EH (cell line): ENCODE data around the gene KCNQ5.
"Not testable (repeated sequence)": the region's sequence is repeated elsewhere in the genome, so short reads cannot be mapped to it uniquely, and the experiment has no call there.

Experiments used
- DNase-seq: peaks from one replicate; pipeline ENCODE4 v3.0.0-alpha.2; 2015; ENCODE audit warnings: low read depth

KCNQ5 gene

GRCh38 chr6:72844614-72845013, 222.8 kb downstream of the KCNQ5 start:
- DNase-seq: no peak

- DNase-seq: peak; percentile 61
Observed at GRCh38 chr6:72849346-72849745, 227.5 kb downstream of the KCNQ5 start.

GRCh38 chr6:72850040-72850439, 228.2 kb downstream of the KCNQ5 start:
- DNase-seq: no peak

GRCh38 chr6:72850469-72850868, 228.6 kb downstream of the KCNQ5 start:
- no peak for DNase-seq

- DNase-seq: peak; percentile 65
Observed at GRCh38 chr6:72855471-72855870, 233.6 kb downstream of the KCNQ5 start.

- DNase-seq: no peak
Observed at GRCh38 chr6:72856801-72857200, 234.9 kb downstream of the KCNQ5 start.

GRCh38 chr6:72857791-72858585, 236.1 kb downstream of the KCNQ5 start:
- peak; percentile 63 for DNase-seq

- peak; percentile 60 for DNase-seq
Observed at GRCh38 chr6:72861059-72861458, 239.2 kb downstream of the KCNQ5 start.

GRCh38 chr6:72861935-72862432, 240.1 kb downstream of the KCNQ5 start:
- peak; percentile 84 for DNase-seq

GRCh38 chr6:72863131-72863530, 241.3 kb downstream of the KCNQ5 start:
- DNase-seq: no peak

- no peak for DNase-seq
Observed at GRCh38 chr6:72864236-72864635, 242.4 kb downstream of the KCNQ5 start.

GRCh38 chr6:72864799-72865198, 242.9 kb downstream of the KCNQ5 start:
- no peak for DNase-seq

- peak; percentile 84 for DNase-seq
Observed at GRCh38 chr6:72865467-72865866, 243.6 kb downstream of the KCNQ5 start.

- DNase-seq: no peak
Observed at GRCh38 chr6:72869621-72870020, 247.8 kb downstream of the KCNQ5 start.

- DNase-seq: no peak
Observed at GRCh38 chr6:72873433-72873832, 251.6 kb downstream of the KCNQ5 start.

GRCh38 chr6:72876256-72876655, 254.4 kb downstream of the KCNQ5 start:
- DNase-seq: no peak

GRCh38 chr6:72886170-72886569, 264.3 kb downstream of the KCNQ5 start:
- DNase-seq: no peak

- no peak for DNase-seq
Observed at GRCh38 chr6:72890233-72890632, 268.4 kb downstream of the KCNQ5 start.

- DNase-seq: peak; percentile 26
Observed at GRCh38 chr6:72890671-72891070, 268.8 kb downstream of the KCNQ5 start.

- DNase-seq: no peak
Observed at GRCh38 chr6:72892901-72893300, 271.0 kb downstream of the KCNQ5 start.

GRCh38 chr6:72894091-72894490, 272.2 kb downstream of the KCNQ5 start:
- DNase-seq: no peak

- not testable (repeated sequence) for DNase-seq
Observed at GRCh38 chr6:72898313-72898712, 276.4 kb downstream of the KCNQ5 start.

- DNase-seq: no peak
Observed at GRCh38 chr6:72905705-72906478, 284.0 kb downstream of the KCNQ5 start.
